ENCODE measurements around the gene EFCAB5. TPM values are rescaled to one million over a fixed set of nuclear protein-coding genes. Genes with fewer than 3 reads are reported as not detected.
A peak's percentile ranks its signal among the peaks of the same experiment; 100 is the strongest.
"Not testable (repeated sequence)": the region's sequence is repeated elsewhere in the genome, so short reads cannot be mapped to it uniquely, and the experiment has no call there.

Gene EFCAB5
- total RNA-seq, 1 experiment from 2014 or later: 0.96 TPM

GRCh38 chr17:29933379-29933778 is 8.1 kb upstream of the EFCAB5 start:
- TF ChIP-seq CTCF (IDR thresholded peaks at IDR 0.05; ENCODE audit: unreplicated experiment): peak; percentile 35
- intact Hi-C loops (cut with micrococcal nuclease): loop anchor here (1.0 kb wide), 2 partner anchors 67 to 88 kb away; no protein-coding TSS in a partner anchor
- Mint-ChIP-seq H3K9me3 (ENCODE audit: unreplicated experiment) (no peaks in the 10 kb centered on the region), H3K4me3 (ENCODE audit: unreplicated experiment) (no peak overlapping the region), H3K4me1 (ENCODE audit: insufficient read depth, unreplicated experiment) (peaks cover 7% of the 10 kb centered on the region), H3K27me3 (ENCODE audit: insufficient read depth, unreplicated experiment) (no peaks in the 10 kb centered on the region), H3K36me3 (ENCODE audit: insufficient read depth, unreplicated experiment) (no peaks in the 10 kb centered on the region), H3K27ac (ENCODE audit: low read depth, unreplicated experiment) (no peak overlapping the region)
- ChIA-PET POLR2A (interaction anchor here (0.6 to 0.7 kb wide), 4 partner anchors 70 to 186 kb away, joined by 3 to 4 read pairs (median 3); no protein-coding TSS in a partner anchor), CTCF (interaction anchor here (0.5 to 9.6 kb wide), 22 partner anchors 9 to 171 kb away, joined by 3 to 323 read pairs (median 4); no protein-coding TSS in a partner anchor)
- BruUV-seq (replicated peaks): no TSS peak
- peak; percentile 57 for DNase-seq (ENCODE audit: unreplicated experiment)

DNA sequence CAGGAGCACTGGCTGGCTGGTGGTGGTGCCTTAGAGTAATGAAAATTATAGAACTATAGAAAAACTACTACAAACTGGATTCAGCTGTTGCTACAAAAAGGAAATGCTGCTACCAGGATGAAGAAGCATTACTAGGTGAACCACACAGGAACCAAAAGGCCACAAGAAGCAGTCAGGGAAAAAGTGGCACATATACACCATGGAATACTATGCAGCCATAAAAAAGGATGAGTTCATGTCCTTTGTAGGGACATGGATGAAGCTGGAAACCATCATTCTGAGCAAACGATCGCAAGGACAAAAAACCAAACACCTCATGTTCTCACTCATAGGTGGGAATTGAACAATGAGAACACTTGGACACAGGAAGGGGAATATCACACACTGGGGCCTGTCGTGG is 5.5 kb upstream of the EFCAB5 start:
- H3K9me3 Mint-ChIP-seq (ENCODE audit: unreplicated experiment); H3K27me3 Mint-ChIP-seq (ENCODE audit: insufficient read depth, unreplicated experiment); BruUV-seq (replicated peaks); H3K4me3 Mint-ChIP-seq (ENCODE audit: unreplicated experiment); H3K27ac Mint-ChIP-seq (ENCODE audit: low read depth, unreplicated experiment); DNase-seq (ENCODE audit: unreplicated experiment); intact Hi-C loops (cut with micrococcal nuclease); H3K36me3 Mint-ChIP-seq (ENCODE audit: insufficient read depth, unreplicated experiment); H3K4me1 Mint-ChIP-seq (ENCODE audit: insufficient read depth, unreplicated experiment): not testable (repeated sequence)
- POLR2A ChIA-PET: interaction anchor here (0.6 kb wide), 1 partner anchor 174 kb away, joined by 3 read pairs; no protein-coding TSS in a partner anchor
- CTCF ChIA-PET: interaction anchor here (1.2 to 8.4 kb wide), 4 partner anchors 22 to 159 kb away, joined by 3 to 112 read pairs (median 4); no protein-coding TSS in a partner anchor

DNA sequence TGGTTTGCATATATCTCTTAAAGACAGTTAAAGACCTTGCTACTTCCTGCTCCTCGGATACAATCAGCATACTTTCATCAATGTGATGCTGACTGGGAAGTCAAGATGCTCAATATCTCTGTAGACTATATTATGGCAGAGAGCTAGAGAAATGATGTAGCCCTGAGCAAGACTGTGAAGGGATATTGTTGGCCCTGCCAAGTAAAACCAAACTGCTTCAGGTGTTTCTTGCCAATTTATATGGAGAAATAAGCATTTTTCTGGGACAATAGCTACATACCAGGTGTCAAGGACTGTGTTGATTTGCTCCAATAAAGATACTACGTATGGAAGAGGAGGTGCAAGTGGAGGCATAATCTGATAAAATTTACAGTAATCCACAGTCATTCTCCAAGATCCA is 4.7 kb upstream of the EFCAB5 start:
- CTCF ChIA-PET: interaction anchor here (0.7 to 8.4 kb wide), 5 partner anchors 21 to 168 kb away, joined by 3 to 112 read pairs (median 4); no protein-coding TSS in a partner anchor
- H3K9me3 Mint-ChIP-seq (ENCODE audit: unreplicated experiment): no peaks in the 10 kb centered on the region
- no peaks in the 10 kb centered on the region for H3K36me3 Mint-ChIP-seq (ENCODE audit: insufficient read depth, unreplicated experiment)
- POLR2A ChIA-PET: interaction anchor here (1.1 kb wide), 1 partner anchor 12 kb away, joined by 3 read pairs; no protein-coding TSS in a partner anchor
- DNase-seq (ENCODE audit: unreplicated experiment): no peak
- no peak overlapping the region for H3K27ac Mint-ChIP-seq (ENCODE audit: low read depth, unreplicated experiment)
- no TSS peak for BruUV-seq (replicated peaks)
- H3K27me3 Mint-ChIP-seq (ENCODE audit: insufficient read depth, unreplicated experiment): no peaks in the 10 kb centered on the region
- intact Hi-C loops (cut with micrococcal nuclease): no loop called here
- peaks cover 6% of the 10 kb centered on the region for H3K4me1 Mint-ChIP-seq (ENCODE audit: insufficient read depth, unreplicated experiment)
- H3K4me3 Mint-ChIP-seq (ENCODE audit: unreplicated experiment): no peak overlapping the region
- TF ChIP-seq CTCF (IDR thresholded peaks at IDR 0.05; ENCODE audit: unreplicated experiment): no peak

DNA sequence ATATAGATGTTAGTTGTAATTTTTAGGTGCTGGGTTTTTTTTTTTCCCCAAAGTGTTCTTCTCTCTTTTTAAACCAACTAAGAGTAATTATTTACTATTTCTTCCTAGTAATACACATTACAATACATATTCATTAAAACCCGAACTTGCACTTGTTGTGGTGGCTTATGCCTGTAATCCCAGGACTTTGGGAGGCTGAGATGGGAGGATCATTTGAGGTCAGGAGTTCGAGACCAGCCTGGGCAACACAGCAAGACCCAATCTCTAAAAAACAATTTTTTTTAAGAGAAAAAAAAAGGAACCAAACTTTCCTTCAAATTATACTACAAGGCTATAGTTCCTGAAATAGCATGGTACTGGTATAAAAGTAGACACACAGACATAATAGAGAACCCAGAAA is 3.8 kb downstream of the EFCAB5 start:
- POLR2A ChIA-PET: interaction anchor here (0.7 kb wide), 1 partner anchor 312 kb away, joined by 3 read pairs; no protein-coding TSS in a partner anchor
- BruUV-seq (replicated peaks): no TSS peak
- H3K36me3 Mint-ChIP-seq (ENCODE audit: insufficient read depth, unreplicated experiment): no peaks in the 10 kb centered on the region
- no peak overlapping the region for H3K4me3 Mint-ChIP-seq (ENCODE audit: unreplicated experiment)
- H3K27ac Mint-ChIP-seq (ENCODE audit: low read depth, unreplicated experiment): no peak overlapping the region
- no peak for TF ChIP-seq CTCF (IDR thresholded peaks at IDR 0.05; ENCODE audit: unreplicated experiment)
- no peaks in the 10 kb centered on the region for H3K4me1 Mint-ChIP-seq (ENCODE audit: insufficient read depth, unreplicated experiment)
- H3K9me3 Mint-ChIP-seq (ENCODE audit: unreplicated experiment): no peaks in the 10 kb centered on the region
- no peaks in the 10 kb centered on the region for H3K27me3 Mint-ChIP-seq (ENCODE audit: insufficient read depth, unreplicated experiment)
- CTCF ChIA-PET: interaction anchor here (0.6 kb wide), 1 partner anchor 24 kb away, joined by 4 read pairs; no protein-coding TSS in a partner anchor
- DNase-seq (ENCODE audit: unreplicated experiment): no peak
- intact Hi-C loops (cut with micrococcal nuclease): no loop called here

Data from MCF 10A (cell line).